ENCODE results near the gene SMCO1. TPM values are rescaled to one million over a fixed set of nuclear protein-coding genes. Genes with fewer than 3 reads are reported as not detected.

The SMCO1 gene
- total RNA-seq (2022) (not detected in 2 replicates), Bru-seq, nascent RNA (percentile 5 among the genes with signal in this experiment), BruChase-seq, experiment 1, labeled RNA remaining after a 2-hour chase (not detected), BruChase-seq, experiment 2, labeled RNA remaining after a 6-hour chase (percentile 9 among the genes with signal in this experiment)
- long read RNA-seq = 0 reads

- Histone ChIP-seq H3K4me3 (ENCODE audit: low read depth, low read length) (no peak within 1 kb of the TSS), H3K4me1 (no peaks in the 10 kb centered on the region), H3K27me3 (replicated peaks; ENCODE audit: control insufficient read depth, insufficient read depth, low read length) (no peaks in the 10 kb centered on the region), H3K9me3 (peaks cover 28% of the 10 kb centered on the region), H3K36me3 (ENCODE audit: control insufficient read depth, insufficient read depth, low read length) (no peaks in the 10 kb centered on the region)
- no peaks in the 10 kb centered on the region for H3K36me3 Mint-ChIP-seq (ENCODE audit: insufficient read depth, unreplicated experiment)
- no peak for DNase-seq
- no TSS peak for BruUV-seq (replicated peaks)
- peaks cover 37% of the 10 kb centered on the region for H3K9me3 Mint-ChIP-seq (ENCODE audit: unreplicated experiment)
- no peak for TF ChIP-seq CTCF (IDR thresholded peaks at IDR 0.05; ENCODE audit: insufficient read depth in 1 of 2, low read depth in 1 of 2, low read length in 1 of 2, severe bottlenecking in 1 of 2, unreplicated experiment in 1 of 2)
- intact Hi-C loops (cut with micrococcal nuclease; ENCODE audit: unreplicated experiment) = no loop called here
- peaks cover 2% of the 10 kb centered on the region for H3K27me3 Mint-ChIP-seq (ENCODE audit: insufficient read depth, unreplicated experiment)
- CTCF ChIA-PET = no interaction called here
- H3K4me3 Mint-ChIP-seq (ENCODE audit: unreplicated experiment) = no peak within 1 kb of the TSS
- H3K4me1 Mint-ChIP-seq (ENCODE audit: low read depth, unreplicated experiment) = no peaks in the 10 kb centered on the region
- POLR2A ChIA-PET = no interaction called here
- no peak within 1 kb of the TSS for H3K27ac Mint-ChIP-seq (ENCODE audit: unreplicated experiment)
These were observed at the start of gene SMCO1 for GRCh38 chr3:196514913-196515621. TSS of gene SMCO1 (minus strand) at chr3:196515346. CDS start at chr3:196515209, 137 bp downstream.

GRCh38 chr3:196563721-196564225 is 48.6 kb upstream of the SMCO1 start:
- intact Hi-C loops (cut with micrococcal nuclease; ENCODE audit: unreplicated experiment) = no loop called here
- no peak overlapping the region for H3K4me3 ChIP-seq (ENCODE audit: low read depth, low read length)
- H3K9me3 ChIP-seq = no peaks in the 10 kb centered on the region
- ChIA-PET CTCF (no interaction called here), POLR2A (no interaction called here)
- H3K36me3 ChIP-seq (ENCODE audit: control insufficient read depth, insufficient read depth, low read length) = no peaks in the 10 kb centered on the region
- no TSS peak for BruUV-seq (replicated peaks)
- H3K27me3 ChIP-seq (replicated peaks; ENCODE audit: control insufficient read depth, insufficient read depth, low read length) = no peaks in the 10 kb centered on the region
- DNase-seq = no peak
- TF ChIP-seq CTCF (IDR thresholded peaks at IDR 0.05; ENCODE audit: insufficient read depth in 1 of 2, low read depth in 1 of 2, low read length in 1 of 2, severe bottlenecking in 1 of 2, unreplicated experiment in 1 of 2) = no peak
- peaks cover 5% of the 10 kb centered on the region for H3K4me1 Mint-ChIP-seq (ENCODE audit: low read depth, unreplicated experiment)
- H3K4me1 ChIP-seq = no peaks in the 10 kb centered on the region
- H3K4me3 Mint-ChIP-seq (ENCODE audit: unreplicated experiment) = no peak overlapping the region
- H3K9me3 Mint-ChIP-seq (ENCODE audit: unreplicated experiment) = no peaks in the 10 kb centered on the region
- H3K27ac Mint-ChIP-seq (ENCODE audit: unreplicated experiment) = no peak overlapping the region
- H3K27me3 Mint-ChIP-seq (ENCODE audit: insufficient read depth, unreplicated experiment) = no peaks in the 10 kb centered on the region
- H3K36me3 Mint-ChIP-seq (ENCODE audit: insufficient read depth, unreplicated experiment) = no peaks in the 10 kb centered on the region

- CTCF ChIA-PET = no interaction called here
These were observed 44.7 kb upstream of the SMCO1 start for GRCh38 chr3:196559826-196560225.

More at GRCh38 chr3:196559826-196560225, 44.7 kb upstream of the SMCO1 start:
- H3K36me3 Mint-ChIP-seq (ENCODE audit: insufficient read depth, unreplicated experiment) = no peaks in the 10 kb centered on the region
- POLR2A ChIA-PET = no interaction called here
- no peak overlapping the region for H3K27ac Mint-ChIP-seq (ENCODE audit: unreplicated experiment)
- no peaks in the 10 kb centered on the region for H3K9me3 Mint-ChIP-seq (ENCODE audit: unreplicated experiment)
- no peak for TF ChIP-seq CTCF (IDR thresholded peaks at IDR 0.05; ENCODE audit: insufficient read depth in 1 of 2, low read depth in 1 of 2, low read length in 1 of 2, severe bottlenecking in 1 of 2, unreplicated experiment in 1 of 2)
- H3K27me3 Mint-ChIP-seq (ENCODE audit: insufficient read depth, unreplicated experiment) = no peaks in the 10 kb centered on the region
- Histone ChIP-seq H3K9me3 (no peaks in the 10 kb centered on the region), H3K4me1 (no peaks in the 10 kb centered on the region), H3K36me3 (ENCODE audit: control insufficient read depth, insufficient read depth, low read length) (no peaks in the 10 kb centered on the region), H3K4me3 (ENCODE audit: low read depth, low read length) (no peak overlapping the region), H3K27me3 (replicated peaks; ENCODE audit: control insufficient read depth, insufficient read depth, low read length) (no peaks in the 10 kb centered on the region)
- H3K4me1 Mint-ChIP-seq (ENCODE audit: low read depth, unreplicated experiment) = no peaks in the 10 kb centered on the region
- no peak overlapping the region for H3K4me3 Mint-ChIP-seq (ENCODE audit: unreplicated experiment)
- DNase-seq = no peak
- BruUV-seq (replicated peaks) = no TSS peak
- intact Hi-C loops (cut with micrococcal nuclease; ENCODE audit: unreplicated experiment) = no loop called here

Data from Caco-2 (cell line).